GM19193 (cell line): Measurements from ENCODE around the gene EFCAB5.

ENCODE experiments used
- POLR2A ChIP-seq: IDR thresholded peaks from 4 replicates; pipeline ENCODE4 v1.6.1; 2011; ENCODE audit not compliant: insufficient read depth, insufficient read length; ENCODE audit errors: extremely low read depth

EFCAB5 gene

DNA sequence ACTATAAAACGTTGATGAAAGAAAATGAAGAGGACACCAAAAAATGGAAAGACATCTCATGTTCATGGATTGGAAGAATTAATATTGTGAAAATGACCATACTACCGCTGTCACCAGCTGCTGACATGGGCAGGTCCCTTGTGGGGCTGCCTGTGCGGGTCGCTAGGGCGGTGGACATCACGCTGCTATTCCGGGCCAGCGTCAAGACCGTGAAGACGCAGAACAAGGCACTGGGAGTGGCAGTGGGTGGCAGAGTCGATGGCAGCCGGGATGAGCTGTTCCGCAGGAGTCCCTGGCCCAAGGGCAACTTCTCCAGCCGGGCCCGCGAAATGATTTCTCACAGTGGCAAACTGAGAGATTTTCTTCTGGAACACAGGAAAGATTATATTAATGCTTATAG is 127.0 kb downstream of the EFCAB5 start:
- TF ChIP-seq POLR2A = no peak

DNA sequence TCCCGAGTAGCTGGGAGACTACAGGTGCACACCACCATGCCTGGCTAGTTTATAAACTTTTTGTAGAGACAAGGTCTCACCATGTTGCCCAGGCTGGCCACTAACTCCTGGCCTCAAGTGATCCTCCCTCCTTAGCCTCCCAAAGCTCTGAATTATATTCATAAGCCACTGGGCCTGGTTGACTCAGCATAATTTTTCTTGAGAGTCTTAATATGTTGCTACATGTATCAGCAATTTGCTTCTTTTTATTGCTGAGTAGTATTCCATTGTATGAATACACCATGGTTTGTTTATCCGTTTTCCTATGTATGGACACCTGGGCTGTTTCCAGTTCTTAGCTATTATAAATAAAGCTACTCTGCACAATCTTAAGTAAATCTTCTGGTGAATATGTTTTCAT is 132.8 kb downstream of the EFCAB5 start:
- TF ChIP-seq POLR2A = no peak

- no peak for TF ChIP-seq POLR2A
These were observed 133.3 kb downstream of the EFCAB5 start for GRCh38 chr17:30074730-30075129.

DNA sequence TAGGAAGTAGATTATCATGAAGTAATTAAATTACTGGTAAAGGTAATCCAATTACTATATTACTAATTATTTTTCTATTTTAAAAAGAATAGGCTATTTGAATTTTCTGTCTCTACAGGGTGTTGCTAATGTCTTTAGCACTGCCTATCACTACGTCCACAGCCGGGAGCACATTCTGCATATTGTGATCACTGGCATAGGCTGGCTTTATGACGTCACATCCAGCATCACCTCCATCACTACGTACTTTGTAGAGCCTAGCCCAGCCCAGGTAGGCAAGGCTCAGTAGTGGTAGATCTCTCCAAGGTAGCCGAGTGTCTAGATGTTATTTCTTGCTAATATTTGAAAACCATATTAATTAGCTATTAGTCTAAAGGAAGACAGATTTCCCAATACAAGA is 141.3 kb downstream of the EFCAB5 start:
- TF ChIP-seq POLR2A = no peak

DNA sequence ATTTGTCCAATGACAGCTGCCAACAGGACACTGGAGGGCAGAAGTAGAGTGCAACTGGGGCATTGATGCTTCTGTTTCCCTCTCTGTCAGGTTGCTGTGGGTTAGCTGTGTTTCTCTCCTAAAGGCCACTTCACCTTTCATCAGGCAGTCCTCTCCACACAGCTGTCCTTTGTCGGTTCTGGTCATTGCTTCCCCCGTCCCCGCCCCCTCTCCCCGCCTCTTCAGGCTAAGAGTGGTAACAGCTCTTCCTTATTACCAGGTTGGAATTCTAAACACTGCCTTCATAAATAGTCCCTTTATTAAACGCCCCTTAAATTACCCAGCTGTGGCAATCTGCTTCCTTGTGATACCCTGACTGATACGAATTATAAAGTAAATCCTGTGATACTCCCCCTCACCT is 143.4 kb downstream of the EFCAB5 start:
- TF ChIP-seq POLR2A = no peak

GRCh38 chr17:30086896-30087295 is 145.5 kb downstream of the EFCAB5 start:
- no peak for TF ChIP-seq POLR2A

GRCh38 chr17:30091121-30091670 is 149.8 kb downstream of the EFCAB5 start:
- TF ChIP-seq POLR2A = no peak

- no peak for TF ChIP-seq POLR2A
These were observed 150.3 kb downstream of the EFCAB5 start for GRCh38 chr17:30091771-30092170.

DNA sequence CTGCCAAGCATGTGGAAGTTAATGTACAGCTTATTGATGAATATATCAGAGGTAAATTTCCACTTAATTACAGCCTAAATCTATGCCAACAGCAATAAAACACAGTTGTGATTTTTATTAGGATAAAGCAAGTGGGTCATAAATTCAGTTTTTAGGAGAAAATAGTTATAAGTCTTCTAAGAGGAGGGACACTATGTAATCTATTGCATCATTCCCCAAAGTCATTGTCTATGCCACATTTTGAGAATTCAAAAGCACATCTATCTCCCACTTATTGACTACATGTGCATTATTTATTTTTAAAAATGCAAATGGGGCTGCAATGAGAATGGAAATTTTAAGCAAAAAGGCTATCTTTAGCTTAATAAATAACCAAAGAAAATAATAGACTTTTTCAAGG is 151.5 kb downstream of the EFCAB5 start:
- TF ChIP-seq POLR2A = no peak

DNA sequence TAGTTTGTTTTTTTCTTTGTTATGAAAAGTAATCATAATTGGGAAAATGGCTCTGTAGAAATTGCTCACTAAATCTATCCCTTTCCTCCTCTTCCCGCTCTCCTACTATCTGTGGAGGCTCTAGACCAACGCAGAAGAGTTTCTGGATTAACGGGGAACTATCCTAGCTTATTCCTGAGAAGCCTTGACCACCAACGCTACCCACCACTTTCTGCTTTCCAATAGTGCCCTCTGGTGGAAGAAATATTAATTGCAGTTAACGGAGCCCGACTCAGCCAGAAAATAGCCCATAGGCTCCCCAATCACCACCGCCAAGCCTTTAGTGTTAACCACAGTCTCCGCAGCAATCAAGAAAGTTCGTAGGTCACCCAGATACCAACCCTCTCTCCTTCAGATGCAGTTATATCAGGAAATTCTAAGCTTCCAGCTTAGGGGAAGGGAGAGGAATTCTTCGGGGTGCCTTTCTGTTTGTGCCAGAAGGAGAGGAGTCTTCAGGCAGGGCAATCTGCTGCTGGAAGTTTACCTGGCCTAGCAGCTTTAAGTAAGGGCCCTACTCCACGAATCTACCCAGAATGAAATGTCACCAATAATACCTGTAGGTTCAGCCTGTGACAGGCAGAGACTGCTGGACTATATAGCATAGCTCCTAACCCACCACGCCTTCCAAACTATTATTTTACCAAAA is 152.2 kb downstream of the EFCAB5 start:
- TF ChIP-seq POLR2A = no peak

DNA sequence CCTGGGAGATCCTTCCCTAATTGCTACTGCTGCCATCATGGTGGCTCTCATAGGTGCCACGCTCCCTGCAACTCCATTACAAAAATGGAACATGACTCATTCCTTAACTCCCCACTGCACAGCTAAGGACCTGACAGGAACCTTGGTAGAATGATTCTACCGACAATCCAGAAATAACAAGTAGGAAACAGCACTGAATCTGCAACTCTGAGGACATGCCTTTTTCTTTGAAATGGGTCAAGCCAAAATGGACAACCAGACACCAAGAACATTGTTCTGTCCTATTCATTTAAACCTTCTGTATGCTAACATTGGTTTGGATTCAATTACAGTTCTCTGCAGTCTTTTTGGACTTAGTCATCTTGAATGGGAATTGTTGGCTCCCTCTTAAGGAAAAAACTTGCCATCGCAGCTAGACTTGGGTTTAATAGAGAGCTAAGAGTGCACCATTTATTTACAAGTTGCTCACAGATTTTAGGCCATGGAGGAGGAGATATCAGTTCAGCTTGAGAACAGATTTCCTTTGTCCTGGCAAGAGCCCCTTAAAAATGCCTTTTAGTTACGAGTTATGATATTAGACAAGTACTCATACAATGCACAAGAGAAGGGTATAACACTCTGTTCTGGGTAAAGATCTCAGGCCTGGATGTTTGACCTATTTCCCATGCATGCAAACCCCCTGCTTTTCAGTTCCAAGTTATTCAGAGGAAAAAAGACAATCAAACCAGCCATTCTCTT is 154.2 kb downstream of the EFCAB5 start:
- no peak for TF ChIP-seq POLR2A

GRCh38 chr17:30101686-30102390 is 160.4 kb downstream of the EFCAB5 start:
- no peak for TF ChIP-seq POLR2A

DNA sequence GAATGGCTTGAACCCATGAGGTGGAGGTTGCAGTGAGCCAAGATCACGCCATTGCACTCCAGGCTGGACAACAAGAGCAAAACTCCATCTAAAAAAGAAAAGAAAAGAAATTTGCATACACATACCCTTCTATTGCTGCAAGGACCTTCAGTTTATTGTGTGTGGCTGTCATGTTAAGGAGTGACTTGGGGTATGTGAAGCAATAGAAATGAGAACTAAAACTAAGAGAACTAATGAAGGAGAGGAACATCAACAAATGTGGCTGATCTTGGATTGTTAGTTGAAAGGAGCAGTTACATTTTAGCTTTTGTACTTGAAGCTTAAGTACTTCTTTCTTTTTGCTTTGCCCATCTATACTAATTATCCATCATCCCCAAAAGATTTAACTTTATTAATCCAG is 162.5 kb downstream of the EFCAB5 start:
- TF ChIP-seq POLR2A = no peak

GRCh38 chr17:30104575-30105339 is 163.3 kb downstream of the EFCAB5 start:
- TF ChIP-seq POLR2A = no peak

DNA sequence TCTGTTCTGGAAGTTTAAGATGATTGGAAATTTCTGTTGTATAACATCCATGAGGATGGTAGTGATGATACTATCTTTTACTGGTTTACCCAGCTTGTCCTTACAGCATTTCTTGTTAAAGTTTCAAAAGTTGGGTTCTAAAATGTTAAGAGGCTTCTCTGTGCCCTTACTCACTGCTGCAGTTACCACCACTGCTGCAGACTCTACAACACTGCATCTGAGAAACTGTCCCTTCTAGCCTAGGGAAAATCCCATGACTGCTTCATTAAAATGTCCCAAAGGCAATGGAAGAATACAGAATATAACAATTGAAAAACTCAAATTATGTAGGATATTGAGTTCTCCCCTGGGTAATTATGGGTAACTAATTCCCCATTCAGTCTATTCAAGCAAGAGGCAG is 171.4 kb downstream of the EFCAB5 start:
- no peak for TF ChIP-seq POLR2A
